DMS 273 (cell line): ENCODE data around the gene SPAG7.
A peak's percentile ranks its signal among the peaks of the same experiment; 100 is the strongest.

Experiments used
- DNase-seq: peaks from one replicate; lab custom pipeline; 2025; ENCODE audit not compliant: unreplicated experiment; lab: John Stamatoyannopoulos, UW

Gene SPAG7

DNA sequence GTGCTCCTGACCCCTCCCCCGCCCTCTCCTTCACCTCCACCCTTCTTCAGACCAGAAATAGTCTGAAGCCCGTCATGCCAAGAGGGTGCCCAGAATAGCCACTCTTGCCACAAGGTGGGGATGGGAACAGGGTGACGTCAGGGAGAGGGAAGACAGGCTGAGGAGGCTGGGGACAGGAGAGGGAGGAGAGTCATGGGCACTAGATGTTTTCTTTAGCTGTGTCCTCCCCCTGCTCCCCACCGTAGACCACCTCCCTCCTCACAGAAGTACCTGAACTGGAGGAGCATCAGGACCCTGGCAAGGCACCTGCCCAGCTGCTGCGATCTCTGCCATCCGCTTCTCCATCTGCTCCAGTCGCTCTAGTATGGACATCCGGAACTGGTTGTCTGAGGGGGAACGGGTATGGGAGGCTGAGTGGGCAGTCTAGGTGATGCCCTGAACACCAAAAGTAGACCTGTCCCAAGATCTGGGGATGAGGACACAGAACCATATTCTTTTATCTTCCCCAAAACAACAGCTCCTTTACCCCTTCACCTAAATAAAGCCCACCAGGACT, 6.6 kb upstream of the SPAG7 start:
- DNase-seq = no peak

DNA sequence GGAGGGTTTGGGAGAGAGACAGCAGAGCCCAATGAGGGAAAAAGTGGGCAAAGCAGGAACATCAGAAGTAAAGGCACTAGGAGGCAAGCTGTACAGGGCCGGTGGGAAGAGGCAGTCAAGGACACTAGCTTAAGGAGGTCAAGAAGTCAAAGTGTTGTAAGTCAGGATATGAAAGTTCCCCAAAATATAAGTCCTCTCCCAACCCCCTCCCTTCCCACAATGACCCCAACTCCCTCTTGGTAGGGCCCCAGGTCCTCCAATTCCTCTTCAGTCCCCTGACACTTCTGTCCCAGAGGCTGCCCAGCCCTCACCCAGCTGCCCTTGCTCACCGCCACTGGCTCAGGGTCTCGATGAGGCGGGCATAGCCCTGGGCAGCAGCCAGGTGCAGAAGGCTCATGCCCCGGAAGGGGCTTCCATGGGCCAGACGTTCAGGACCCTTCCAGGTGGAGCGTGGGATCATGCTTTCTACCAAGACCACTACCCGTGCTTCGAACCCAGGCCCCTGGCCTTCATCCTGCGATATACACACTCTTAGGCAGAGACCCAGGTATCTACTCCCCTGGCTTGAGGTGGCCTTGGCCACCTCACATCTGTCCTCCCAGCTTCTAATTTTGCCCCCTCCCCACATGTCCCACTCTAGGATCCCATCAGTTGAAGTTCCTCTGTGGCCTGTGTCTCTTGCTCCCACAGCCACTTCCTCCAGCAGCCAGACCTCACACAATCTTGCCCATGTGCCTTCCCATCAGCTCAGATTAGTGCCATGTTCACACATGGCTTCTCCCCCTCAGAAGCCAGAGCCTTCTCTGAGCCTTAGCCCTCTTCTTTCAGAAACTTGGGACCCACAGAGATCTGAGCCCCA, 5.9 kb upstream of the SPAG7 start:
- no peak for DNase-seq

DNA sequence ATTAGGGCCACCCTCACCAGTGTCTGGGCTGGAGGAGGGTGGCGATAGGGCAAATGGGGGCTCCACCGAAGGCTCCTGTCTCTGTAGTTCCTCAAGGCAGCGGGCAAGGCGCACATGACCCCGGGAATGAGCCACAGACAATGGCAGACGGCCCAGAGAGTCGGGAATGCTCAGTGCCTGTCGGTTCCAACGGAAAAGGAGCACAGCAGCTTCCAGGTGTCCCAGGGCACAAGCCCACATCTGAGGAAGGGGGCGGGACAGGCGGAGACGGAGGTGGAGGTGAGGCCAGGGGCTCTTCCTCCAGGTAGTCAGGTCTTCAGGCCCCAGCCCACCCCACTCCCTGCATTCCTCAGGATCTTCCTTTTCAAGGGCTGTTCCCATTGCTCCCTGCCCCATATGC, 5.1 kb upstream of the SPAG7 start:
- no peak for DNase-seq

DNA sequence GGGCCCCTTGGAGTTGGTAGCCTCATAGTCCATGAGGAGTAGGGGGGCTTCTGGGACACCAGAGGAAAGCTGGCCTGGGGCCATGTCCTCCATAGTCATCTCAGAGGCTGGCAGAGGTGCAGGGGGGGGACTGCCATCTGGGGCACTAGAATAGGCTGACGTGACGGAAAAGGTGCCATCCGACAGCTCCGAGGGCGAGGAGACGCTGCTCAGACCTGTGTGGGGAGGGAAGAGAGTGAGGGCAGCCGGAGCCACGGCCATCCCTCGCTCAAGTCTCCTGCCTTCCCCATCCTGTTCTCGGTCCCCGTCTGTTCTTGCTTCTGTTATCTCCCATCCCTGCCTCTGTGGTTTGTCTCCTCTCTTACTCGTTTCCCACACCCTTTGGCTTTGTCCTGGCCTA, 4.7 kb upstream of the SPAG7 start:
- DNase-seq = no peak

DNA sequence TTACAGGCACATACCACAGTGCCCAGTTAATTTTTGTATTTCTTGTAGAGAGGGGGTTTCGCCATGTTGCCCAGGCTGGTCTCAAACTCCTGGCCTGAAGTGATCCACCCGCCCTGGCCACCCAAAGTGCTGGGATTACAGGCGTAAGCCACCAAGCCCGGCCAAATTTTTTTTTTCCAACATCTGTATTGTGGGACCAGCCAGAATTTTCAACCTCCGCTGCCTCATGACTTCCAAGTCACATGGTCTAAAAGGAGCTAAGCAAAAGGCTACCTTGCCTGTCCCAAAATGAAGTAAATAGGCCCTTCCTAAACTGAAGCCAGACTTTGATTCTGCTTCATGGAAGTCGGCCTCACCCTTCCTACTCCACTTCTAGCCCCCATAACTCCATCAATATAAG, 4.2 kb upstream of the SPAG7 start:
- no peak for DNase-seq

DNA sequence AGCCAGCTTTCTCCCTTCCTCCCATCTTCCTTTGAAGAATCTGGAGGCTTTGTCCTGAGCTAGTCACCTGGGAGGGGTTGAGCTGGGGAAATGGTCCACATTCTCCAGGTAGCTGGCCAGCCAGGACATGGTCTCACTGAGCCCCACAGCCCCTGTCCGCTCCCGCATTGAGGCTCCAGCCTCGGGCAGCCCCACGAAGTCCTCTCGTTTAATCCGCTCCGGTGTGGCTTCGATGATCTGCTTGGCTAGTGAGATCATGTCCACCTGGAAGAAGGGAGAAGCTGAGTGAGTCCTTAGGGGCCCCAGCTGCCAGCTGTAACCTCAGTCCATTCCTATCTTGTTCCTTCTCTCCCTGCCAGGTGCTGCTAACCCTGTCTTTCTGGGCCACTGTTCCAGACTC, 2.7 kb upstream of the SPAG7 start:
- DNase-seq = no peak

DNA sequence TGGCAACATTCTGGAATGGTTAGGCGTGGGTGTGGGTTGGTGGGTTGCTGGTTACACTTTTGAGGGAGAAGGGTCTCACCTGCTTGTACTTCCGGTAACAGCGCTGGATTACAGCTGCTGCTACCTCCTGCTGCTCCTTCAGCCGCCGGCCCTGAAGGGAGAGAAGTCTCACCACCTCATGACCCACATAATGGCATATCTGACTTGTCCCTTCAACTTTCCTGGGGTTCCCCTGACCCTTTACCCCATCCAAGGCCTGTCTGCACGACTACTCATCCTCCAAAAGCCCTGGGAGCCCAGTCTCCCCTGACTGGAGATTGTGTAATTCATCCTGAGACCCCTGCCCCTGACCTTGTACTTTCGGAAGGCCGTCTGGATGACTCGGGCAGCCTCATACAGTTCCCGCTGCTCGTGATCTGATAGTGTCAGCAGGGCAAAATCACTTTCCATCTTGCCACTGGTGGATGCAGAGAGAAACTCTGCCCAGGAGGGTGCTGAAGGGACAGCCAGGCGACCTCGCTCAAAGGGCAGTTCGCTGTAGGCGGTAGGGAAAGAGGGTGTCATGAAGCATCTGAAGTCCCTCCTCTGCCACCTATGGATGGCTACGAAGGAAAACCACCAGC, 2.0 kb upstream of the SPAG7 start:
- no peak for DNase-seq

DNA sequence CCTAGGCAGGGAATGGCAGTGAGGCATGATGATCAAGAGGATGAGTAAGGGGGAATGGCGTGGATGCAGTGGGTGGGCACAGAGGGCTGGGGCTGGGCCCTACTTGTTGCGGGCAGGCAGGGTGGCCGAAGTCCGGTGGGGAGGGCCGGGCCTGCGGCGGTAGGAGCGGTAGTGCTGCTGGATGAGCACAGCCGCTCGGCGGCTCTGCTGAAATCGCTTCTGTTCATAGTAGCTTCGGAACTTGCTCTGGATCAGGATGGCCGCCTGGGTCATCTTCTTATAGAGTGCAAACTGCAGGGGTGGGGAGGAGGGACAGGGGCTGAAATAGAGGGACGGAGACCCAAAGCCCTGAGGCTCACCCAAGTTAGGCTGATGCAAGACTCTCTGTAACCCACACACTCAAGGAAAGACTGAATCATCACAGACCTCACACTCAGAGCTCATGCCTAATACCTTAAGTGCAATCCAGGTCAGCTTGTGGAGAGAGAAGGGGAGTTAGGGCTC, 1.5 kb upstream of the SPAG7 start:
- DNase-seq = no peak

DNA sequence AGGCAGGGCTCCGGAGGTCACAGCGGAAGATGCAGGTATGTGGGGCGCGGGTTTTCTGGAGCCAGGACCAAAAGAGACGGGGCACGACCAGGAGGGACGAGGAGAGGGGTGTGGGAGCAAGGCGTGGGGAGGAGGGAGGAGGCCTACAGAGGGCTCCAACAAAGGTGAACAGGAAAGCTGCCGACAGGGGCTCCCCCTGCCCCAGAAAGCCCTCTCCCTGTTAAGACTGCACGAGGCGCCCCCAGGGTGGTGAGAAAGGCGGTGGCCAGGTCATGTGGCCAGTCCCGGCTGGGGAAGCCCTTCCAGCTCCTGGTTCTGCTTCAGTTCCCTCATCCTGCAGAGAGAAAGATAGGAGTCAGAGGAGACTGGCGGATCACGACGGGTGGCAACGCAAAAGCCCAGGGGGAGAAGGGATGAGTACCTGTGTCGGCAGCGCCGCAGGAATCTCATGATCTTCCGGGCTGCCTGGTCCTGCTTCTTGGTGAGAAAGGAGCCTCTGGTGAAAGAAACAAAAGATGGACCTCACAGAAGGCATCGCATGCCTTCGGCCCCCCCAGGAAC, 949 bp upstream of the SPAG7 start:
- DNase-seq = no peak

DNA sequence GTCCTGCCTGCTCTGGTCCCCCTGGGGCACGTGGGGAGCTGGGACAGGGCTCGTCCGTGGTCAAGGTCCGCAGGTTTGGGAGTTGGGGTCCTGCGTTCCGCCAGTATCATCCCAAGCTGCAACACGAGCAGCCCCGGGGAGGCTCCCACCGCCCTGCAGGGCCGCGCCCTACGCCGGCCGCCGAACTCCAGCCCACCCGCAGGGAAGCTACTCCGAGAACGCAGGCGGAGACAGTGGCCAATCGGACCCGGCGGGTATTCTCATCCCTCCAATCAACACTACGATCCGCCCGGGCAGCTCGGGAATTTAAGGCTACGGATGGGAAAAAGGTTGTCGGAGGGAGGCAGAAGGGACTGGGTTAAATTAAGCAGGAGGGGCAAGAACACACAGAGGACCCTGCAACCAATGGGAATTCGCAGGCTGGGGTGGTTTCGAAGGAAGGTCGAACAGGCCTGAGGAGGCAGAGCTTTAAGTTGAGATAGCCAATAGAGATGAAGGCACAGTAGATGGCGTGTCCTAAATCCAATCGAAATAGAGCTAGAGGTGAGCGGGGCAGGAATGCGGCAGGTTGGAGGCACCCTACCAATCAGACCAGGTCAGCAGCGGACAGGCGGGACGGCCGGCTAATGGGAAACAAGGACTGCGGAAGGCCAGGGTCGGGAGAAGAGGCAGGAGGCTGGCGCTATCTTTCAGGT, 626 bp downstream of the SPAG7 start:
- DNase-seq = peak; percentile 98

DNA sequence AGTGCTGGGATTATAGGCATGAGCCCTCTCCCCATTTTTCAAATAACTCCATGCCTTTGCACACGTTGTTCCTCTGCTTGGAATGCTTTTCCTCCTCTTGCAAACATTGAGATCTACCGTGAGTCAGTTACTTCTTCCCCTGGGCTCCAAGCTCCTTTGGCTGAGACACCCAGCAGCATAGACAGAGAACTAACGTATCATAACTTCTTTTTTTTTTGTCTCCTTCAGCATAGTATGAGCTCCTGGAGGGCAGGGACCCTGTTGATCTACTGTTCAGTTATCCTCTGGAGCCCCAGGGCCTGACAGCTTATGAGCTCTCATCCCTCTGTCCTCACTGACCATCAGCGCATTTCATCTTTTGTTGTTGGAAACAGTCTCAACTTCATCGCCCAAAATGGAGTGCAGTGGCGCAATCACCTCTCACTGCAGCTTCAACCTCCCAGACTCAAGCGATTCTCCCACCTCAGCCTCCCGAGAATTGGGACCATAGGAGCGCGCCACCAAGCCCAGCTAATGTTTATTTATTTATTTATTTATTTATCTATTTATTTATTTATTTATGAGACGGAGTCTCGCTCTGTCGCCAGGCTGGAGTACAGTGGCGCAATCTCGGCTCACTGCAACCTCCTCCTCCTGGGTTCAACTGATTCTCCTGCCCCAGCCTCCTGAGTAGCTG, 2.2 kb downstream of the SPAG7 start:
- no peak for DNase-seq

DNA sequence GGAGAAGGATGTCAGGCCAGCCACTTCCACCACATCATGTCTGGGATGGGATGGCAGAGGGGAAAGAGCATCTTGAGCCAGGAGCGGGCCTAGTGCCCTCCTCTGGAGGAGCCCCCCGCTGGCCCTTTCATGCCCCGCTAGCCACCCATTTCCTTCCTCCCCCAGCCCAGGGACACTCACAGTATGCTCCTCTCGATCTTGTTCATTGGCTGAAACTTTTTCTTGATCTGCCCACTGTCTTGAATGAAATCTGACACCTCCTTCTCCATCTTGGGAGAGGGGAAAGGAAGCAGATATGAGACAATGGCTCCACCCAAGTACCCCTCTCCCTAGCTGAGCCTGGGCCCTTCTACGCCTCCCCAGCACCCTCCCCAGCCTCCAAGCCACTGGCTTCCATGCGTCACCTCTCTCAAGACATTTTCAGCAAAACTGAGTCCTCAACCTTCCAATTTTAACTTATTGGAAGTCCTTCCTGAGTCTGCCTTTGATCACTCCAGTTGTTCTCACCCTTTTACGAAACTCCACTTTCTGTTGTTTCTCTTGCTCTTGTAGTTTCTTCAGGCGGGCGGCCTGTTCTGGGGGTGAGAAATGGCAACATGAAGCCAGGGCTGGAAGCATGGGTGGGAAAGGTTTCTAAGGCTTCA, 7.2 kb downstream of the SPAG7 start:
- no peak for DNase-seq

DNA sequence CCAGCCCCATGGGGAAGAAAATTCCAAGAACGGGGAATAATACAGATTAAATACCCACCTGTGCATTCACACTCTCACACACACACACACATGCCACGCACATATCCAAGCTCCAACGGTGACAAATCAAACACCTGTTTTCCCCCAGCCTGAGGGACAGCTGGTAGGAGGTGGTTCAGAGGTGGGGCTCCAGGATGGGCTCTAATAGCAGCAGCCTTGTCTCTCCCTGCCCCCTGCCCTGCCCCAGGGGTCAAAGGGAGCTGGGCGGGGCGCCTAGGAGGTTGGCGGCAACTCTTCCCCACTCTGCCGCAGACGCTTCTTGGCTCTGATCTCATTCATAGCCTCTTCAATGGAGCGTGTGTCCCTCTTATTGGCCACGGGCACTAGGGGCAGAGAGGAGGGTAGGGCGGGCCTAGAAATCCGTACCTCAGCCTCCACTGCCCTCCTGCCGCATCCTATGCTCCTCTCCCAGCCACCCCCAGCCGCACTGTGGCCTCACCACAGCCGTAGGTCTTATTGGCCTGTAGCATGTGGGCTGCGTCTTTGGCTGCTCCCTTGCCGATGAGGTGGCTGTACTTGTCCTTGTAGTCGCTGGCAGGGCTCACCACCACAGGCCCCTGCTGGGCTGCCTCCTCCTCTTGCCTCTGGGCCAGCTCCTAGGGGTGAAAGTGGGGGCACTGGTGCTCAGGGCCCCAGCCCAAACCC, 8.2 kb downstream of the SPAG7 start:
- DNase-seq = no peak

DNA sequence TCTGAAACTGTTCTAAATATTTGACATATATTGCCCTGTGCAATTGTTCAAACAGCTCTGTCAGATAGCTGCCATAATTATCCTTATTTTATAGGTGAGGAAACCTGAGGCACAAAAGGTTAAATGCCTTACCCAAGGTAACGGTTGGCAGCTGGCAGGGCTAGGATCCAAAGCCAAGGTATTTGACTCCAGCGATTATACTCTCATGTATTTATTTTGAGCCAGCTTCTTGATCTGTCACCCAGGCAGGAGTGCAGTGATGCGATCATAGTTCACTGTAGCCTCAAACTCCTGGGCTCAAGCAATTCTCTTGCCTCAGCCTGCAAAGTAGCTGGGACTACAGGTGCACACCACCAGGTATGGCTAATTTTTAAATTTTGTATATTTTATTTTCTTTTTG, 9.5 kb downstream of the SPAG7 start:
- no peak for DNase-seq

DNA sequence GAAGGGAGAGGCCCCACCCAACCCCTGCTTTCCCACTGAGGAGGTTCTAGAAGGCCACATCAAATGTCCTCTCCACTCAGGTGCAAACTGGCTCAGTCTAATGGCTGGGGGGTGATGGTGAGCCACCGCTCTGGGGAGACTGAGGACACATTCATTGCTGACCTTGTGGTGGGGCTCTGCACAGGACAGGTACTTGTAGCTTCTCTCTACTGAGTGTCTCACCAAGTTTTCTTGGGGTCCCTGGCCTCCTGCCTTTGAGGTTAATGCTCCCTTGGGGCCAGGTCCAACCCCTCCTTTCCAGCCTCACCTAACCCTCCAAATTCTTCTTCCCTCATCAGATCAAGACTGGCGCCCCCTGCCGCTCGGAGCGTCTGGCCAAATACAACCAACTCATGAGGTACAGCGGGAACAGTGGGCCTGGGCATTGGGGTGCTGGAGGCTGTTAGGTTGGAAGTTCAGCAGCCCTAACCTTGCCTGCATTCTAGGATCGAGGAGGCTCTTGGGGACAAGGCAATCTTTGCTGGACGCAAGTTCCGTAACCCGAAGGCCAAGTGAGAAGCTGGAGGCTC, 11.0 kb downstream of the SPAG7 start:
- no peak for DNase-seq

DNA sequence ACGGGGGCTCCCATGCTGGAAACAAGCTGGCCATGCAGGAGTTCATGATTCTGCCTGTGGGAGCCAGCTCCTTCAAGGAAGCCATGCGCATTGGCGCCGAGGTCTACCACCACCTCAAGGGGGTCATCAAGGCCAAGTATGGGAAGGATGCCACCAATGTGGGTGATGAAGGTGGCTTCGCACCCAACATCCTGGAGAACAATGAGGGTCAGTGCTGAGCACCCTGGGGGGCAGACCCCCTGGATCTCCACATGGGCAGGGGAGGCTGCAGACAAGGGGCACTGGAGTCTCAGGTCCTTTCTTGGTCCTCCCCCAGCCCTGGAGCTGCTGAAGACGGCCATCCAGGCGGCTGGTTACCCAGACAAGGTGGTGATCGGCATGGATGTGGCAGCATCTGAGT, 12.5 kb downstream of the SPAG7 start:
- DNase-seq = no peak

DNA sequence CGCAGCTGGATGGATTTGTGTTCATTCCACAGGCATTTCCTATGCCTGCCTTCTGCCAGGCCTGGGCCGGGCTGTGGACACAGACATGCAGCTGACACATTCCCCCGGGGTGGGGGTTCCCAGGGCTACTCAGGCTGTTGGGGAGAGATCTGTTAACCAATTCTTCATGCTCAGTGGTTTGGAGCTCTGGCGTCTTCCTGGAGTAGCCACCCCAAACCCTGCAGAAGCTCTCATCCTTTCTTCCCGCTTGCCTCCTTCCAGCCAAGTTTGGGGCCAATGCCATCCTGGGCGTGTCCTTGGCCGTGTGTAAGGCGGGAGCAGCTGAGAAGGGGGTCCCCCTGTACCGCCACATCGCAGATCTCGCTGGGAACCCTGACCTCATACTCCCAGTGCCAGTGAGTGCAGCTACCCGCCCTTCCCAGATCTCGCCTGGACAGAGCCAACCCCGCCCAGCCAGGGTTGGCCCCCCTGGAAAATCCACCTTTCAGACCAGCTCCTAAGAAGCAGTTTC, 14.1 kb downstream of the SPAG7 start:
- DNase-seq = no peak

DNA sequence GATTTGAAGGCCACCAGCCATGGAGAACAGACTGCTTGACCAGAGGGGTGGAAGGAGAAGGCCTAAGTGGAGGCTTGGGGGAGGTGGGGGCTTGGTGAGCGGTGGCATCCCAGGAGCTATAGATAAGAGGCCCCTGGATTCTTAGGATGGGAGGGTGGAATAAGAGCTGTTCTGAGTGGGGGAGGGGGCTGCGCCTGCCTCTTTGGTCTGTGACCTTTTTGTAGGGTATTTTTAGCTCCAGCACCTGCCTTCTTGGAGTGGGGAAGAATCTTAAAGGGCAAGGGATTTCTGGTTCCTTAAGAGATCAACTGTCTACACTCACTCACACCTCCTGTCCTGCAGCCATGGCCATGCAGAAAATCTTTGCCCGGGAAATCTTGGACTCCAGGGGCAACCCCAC, 16.1 kb downstream of the SPAG7 start:
- DNase-seq = no peak

DNA sequence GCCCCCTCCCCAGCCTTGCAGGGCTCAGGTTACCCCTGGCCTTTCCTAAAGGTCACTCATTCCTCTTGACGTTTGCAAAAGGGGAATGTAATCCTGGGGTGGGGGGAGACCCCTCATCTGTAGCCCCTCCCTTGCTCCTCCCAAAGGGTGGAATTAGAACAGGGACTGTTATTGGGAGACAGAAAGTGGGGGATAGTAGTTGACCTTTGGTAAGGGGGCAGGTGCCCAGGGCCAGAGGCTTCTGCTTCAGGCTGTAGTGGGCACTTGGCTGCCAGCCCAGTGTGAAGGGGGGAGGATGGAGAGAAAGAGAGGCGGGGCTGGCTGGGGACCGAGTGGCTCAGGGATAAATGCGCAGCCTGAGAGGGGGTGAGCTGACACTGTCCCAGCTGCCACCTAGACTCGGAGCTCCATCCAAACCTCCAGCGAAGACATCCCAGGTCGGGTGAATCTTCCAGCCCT, 16.8 kb downstream of the SPAG7 start, which contains the start of gene ENO3:
Gene ENO3, plus strand, starts transcription at position 374 of the 459 bp plus-strand sequence. CDS start 711 bp downstream, outside the sequence.
- DNase-seq = no peak
